Measurements from ENCODE around the gene CRIP1. TPM values are rescaled to one million over a fixed set of nuclear protein-coding genes. Genes with fewer than 3 reads are reported as not detected.

The CRIP1 gene
- total and polyA plus RNA-seq, 2 donors (not counting 1 experiment from before 2014, with no cell fraction given) = 210 to 563 TPM

- Mint-ChIP-seq H3K27ac (peak overlapping the region; percentile 100), H3K9me3 (ENCODE audit: insufficient read depth) (no peaks in the 10 kb centered on the region), H3K4me1 (peaks cover 70% of the 10 kb centered on the region), H3K4me3 (no peak overlapping the region), H3K27me3 (no peaks in the 10 kb centered on the region)
- intact Hi-C loops (cut with micrococcal nuclease) = loop anchor here (1.0 to 10.0 kb wide), 2 partner anchors 87 to 420 kb away; partner anchors contain the start of genes GPR132 and TEX22
- H2AFZ ChIP-seq (ENCODE audit: insufficient read depth, low read depth, low read length, poor library complexity, severe bottlenecking) = no peak overlapping the region
- TF ChIP-seq CTCF (IDR thresholded peaks at IDR 0.05) = no peak
- TF ChIP-seq EZH2 (IDR thresholded peaks at IDR 0.05; ENCODE audit: borderline replicate concordance, insufficient read depth, low read depth, low read length, poor library complexity, severe bottlenecking) = no peak
- peak overlapping the region; percentile 94 to 99 for H3K27ac ChIP-seq (ENCODE audit: low read length in 2 of 2)
- ATAC-seq (ENCODE audit: low read depth) (no peak), DNase-seq (peak; percentile 41)
- peaks cover 6% of the 10 kb centered on the region for H3K79me2 ChIP-seq (ENCODE audit: control insufficient read depth, insufficient read depth, low read length)
- H4K20me1 ChIP-seq (ENCODE audit: control insufficient read depth, insufficient read depth, low read length, poor library complexity, severe bottlenecking) = peaks cover 18% of the 10 kb centered on the region
- POLR2A ChIA-PET = no interaction called here
- H3K27me3 ChIP-seq (replicated peaks in 1 of 4; ENCODE audit: control extremely low read depth in 1 of 4, control insufficient read depth in 3 of 4, insufficient read depth in 4 of 4, low read length in 3 of 4) = peaks cover 0 to under 1% (median 0%) of the 10 kb centered on the region in 4 experiments
- H3K9ac ChIP-seq (ENCODE audit: low read length) = no peak overlapping the region
- H3K9me3 ChIP-seq (ENCODE audit: control extremely low read depth in 1 of 3, control insufficient read depth in 2 of 3, insufficient read depth in 1 of 3, low read length in 2 of 3) = peaks cover 0 to 2% (median 0%) of the 10 kb centered on the region in 3 donors
- H3K4me3 ChIP-seq (ENCODE audit: control extremely low read depth in 1 of 5, extremely low read depth in 1 of 5, insufficient read depth in 1 of 5, low read depth in 2 of 5, low read length in 4 of 5) = no peak overlapping the region
- CTCF ChIA-PET = no interaction called here
- 93% methylated on average over 15 of the region's 16 CpGs for WGBS (ENCODE audit: insufficient coverage)
- peaks cover 65 to 90% of the 10 kb centered on the region in 2 donors for H3K4me1 ChIP-seq (ENCODE audit: control insufficient read depth in 2 of 2, insufficient read depth in 2 of 2, low read length in 2 of 2)
- H3K4me2 ChIP-seq (replicated peaks; ENCODE audit: low read depth, low read length, poor library complexity, severe bottlenecking) = no peak overlapping the region
- H3K36me3 ChIP-seq (replicated peaks in 1 of 2; ENCODE audit: control extremely low read depth in 1 of 2, control insufficient read depth in 1 of 2, extremely low read depth in 1 of 2, insufficient read depth in 2 of 2, low read length in 1 of 2) = peaks cover 0 to 6% of the 10 kb centered on the region in 2 experiments
These were observed 1.7 kb upstream of the CRIP1 start for GRCh38 chr14:105484997-105485393.

GRCh38 chr14:105485739-105486162 lies 935 bp upstream of the CRIP1 start:
- intact Hi-C loops (cut with micrococcal nuclease) = loop anchor here (1.0 to 10.0 kb wide), 2 partner anchors 87 to 421 kb away; partner anchors contain the start of genes GPR132 and TEX22
- TF ChIP-seq CTCF (IDR thresholded peaks at IDR 0.05) (peak; percentile 45), EZH2 (IDR thresholded peaks at IDR 0.05; ENCODE audit: borderline replicate concordance, insufficient read depth, low read depth, low read length, poor library complexity, severe bottlenecking) (no peak)
- Histone ChIP-seq H3K4me2 (replicated peaks; ENCODE audit: low read depth, low read length, poor library complexity, severe bottlenecking) (peak overlapping the region; percentile 100), H3K4me1 (ENCODE audit: control insufficient read depth in 2 of 2, insufficient read depth in 2 of 2, low read length in 2 of 2) (peaks cover 57 to 83% of the 10 kb centered on the region in 2 donors), H3K27me3 (replicated peaks in 1 of 4; ENCODE audit: control extremely low read depth in 1 of 4, control insufficient read depth in 3 of 4, insufficient read depth in 4 of 4, low read length in 3 of 4) (no peaks in the 10 kb centered on the region), H2AFZ (ENCODE audit: insufficient read depth, low read depth, low read length, poor library complexity, severe bottlenecking) (no peak overlapping the region), H3K27ac (ENCODE audit: low read length in 2 of 2) (peak overlapping the region; percentile 94 to 99), H3K9ac (ENCODE audit: low read length) (no peak overlapping the region), H3K36me3 (replicated peaks in 1 of 2; ENCODE audit: control extremely low read depth in 1 of 2, control insufficient read depth in 1 of 2, extremely low read depth in 1 of 2, insufficient read depth in 2 of 2, low read length in 1 of 2) (peaks cover 0 to 6% of the 10 kb centered on the region in 2 experiments), H3K9me3 (ENCODE audit: control extremely low read depth in 1 of 3, control insufficient read depth in 2 of 3, insufficient read depth in 1 of 3, low read length in 2 of 3) (no peaks in the 10 kb centered on the region), H3K79me2 (ENCODE audit: control insufficient read depth, insufficient read depth, low read length) (peaks cover 6% of the 10 kb centered on the region), H3K4me3 (ENCODE audit: control extremely low read depth in 1 of 5, extremely low read depth in 1 of 5, insufficient read depth in 1 of 5, low read depth in 2 of 5, low read length in 4 of 5) (peak overlapping the region in 1 of 5 experiments; percentile 82), H4K20me1 (ENCODE audit: control insufficient read depth, insufficient read depth, low read length, poor library complexity, severe bottlenecking) (peaks cover 18% of the 10 kb centered on the region)
- ATAC-seq (ENCODE audit: low read depth) = no peak
- Mint-ChIP-seq H3K9me3 (ENCODE audit: insufficient read depth) (no peaks in the 10 kb centered on the region), H3K27ac (peak overlapping the region; percentile 95), H3K4me1 (peaks cover 63% of the 10 kb centered on the region), H3K27me3 (no peaks in the 10 kb centered on the region), H3K4me3 (peak overlapping the region; percentile 88)
- CTCF ChIA-PET = interaction anchor here (0.6 to 1.5 kb wide), 3 partner anchors 37 to 115 kb away, joined by 3 to 5 read pairs (median 4); no protein-coding TSS in a partner anchor
- POLR2A ChIA-PET = no interaction called here
- peak; percentile 75 for DNase-seq
- 35% methylated on average over 12 of the region's 12 CpGs for WGBS (ENCODE audit: insufficient coverage)
